ENCODE results near the gene OR2T11.
"Not testable (repeated sequence)": the region's sequence is repeated elsewhere in the genome, so short reads cannot be mapped to it uniquely, and the experiment has no call there.

- TF ChIP-seq CTCF (IDR thresholded peaks at IDR 0.05; ENCODE audit: low read depth, low read length, poor library complexity, severe bottlenecking); EZH2phosphoT487 (IDR thresholded peaks at IDR 0.05; ENCODE audit: borderline replicate concordance, low read length): not testable (repeated sequence)
These were observed 4.8 kb upstream of the OR2T11 start for GRCh38 chr1:248639652-248640051.

All from DOHH2 (cell line).